DND-41 (cell line): ENCODE results near the gene C1QTNF6.
"Not testable (repeated sequence)": the region's sequence is repeated elsewhere in the genome, so short reads cannot be mapped to it uniquely, and the experiment has no call there.

Experiments
- ATAC-seq: fragments of 200-7000 bp; cut with Tn5 transposase; 3 replicates; pipeline ENCODE4 v1.9.1; 2021; ENCODE audit warnings: low read depth; ENCODE audit not compliant: insufficient read depth
- DNase-seq: peaks from one replicate; pipeline ENCODE4 v3.0.0-alpha.2; 2020
- H2AFZ ChIP-seq: 2 replicates; pipeline ENCODE4 v1.6.0; 2012; ENCODE audit warnings: low read depth, low read length
- H3K27ac ChIP-seq: 2 replicates; pipeline ENCODE4 v1.5.1; 2012; ENCODE audit warnings: low read length, inconsistent platforms
- H3K27me3 ChIP-seq: fragments of 200-600 bp; sonication (generic); 2 replicates; pipeline ENCODE4 v1.6.0; 2012; ENCODE audit warnings: low read length, mild to moderate bottlenecking, inconsistent platforms; ENCODE audit not compliant: insufficient read depth, poor library complexity
- H3K36me3 ChIP-seq: 2 replicates; pipeline ENCODE4 v1.5.1; 2012; ENCODE audit warnings: low read length, inconsistent platforms; ENCODE audit not compliant: insufficient read depth
- H3K4me1 ChIP-seq: 2 replicates; pipeline ENCODE4 v1.5.1; 2012; ENCODE audit warnings: mild to moderate bottlenecking, low read length; ENCODE audit not compliant: insufficient read depth
- H3K4me2 ChIP-seq: 2 replicates; pipeline ENCODE4 v1.6.0; 2012; ENCODE audit warnings: mild to moderate bottlenecking, moderate library complexity, low read length, inconsistent platforms; ENCODE audit not compliant: insufficient read depth
- H3K4me3 ChIP-seq, 2 experiments: fragments of 200-600 bp in 1 of 2; shearing (Covaris generic) in 1 of 2; 2 replicates each; pipeline ENCODE4 v1.5.1; 2012 to 2016; ENCODE audit warnings: inconsistent platforms in 2 of 2, low read length in 2 of 2, mild to moderate bottlenecking in 2 of 2, low read depth in 1 of 2, moderate library complexity in 1 of 2
- H3K79me2 ChIP-seq: 2 replicates; pipeline ENCODE4 v1.6.0; 2012; ENCODE audit warnings: low read length, inconsistent platforms; ENCODE audit not compliant: insufficient read depth
- H3K9ac ChIP-seq: 2 replicates; pipeline ENCODE4 v1.6.0; 2012; ENCODE audit warnings: low read depth, mild to moderate bottlenecking, inconsistent platforms, low read length, moderate library complexity
- H3K9me3 ChIP-seq: 2 replicates; pipeline ENCODE4 v1.5.1; 2012; ENCODE audit warnings: low read length, moderate library complexity, mild to moderate bottlenecking, inconsistent platforms; ENCODE audit not compliant: insufficient read depth, severe bottlenecking
- H4K20me1 ChIP-seq: 2 replicates; pipeline ENCODE4 v1.6.0; 2012; ENCODE audit warnings: low read length; ENCODE audit not compliant: insufficient read depth
- CTCF ChIP-seq: IDR thresholded peaks from 2 replicates; pipeline ENCODE4 v1.5.1; 2012; ENCODE audit warnings: borderline replicate concordance, low read length, moderate library complexity, mild to moderate bottlenecking; ENCODE audit not compliant: poor library complexity, severe bottlenecking; ENCODE audit errors: extremely low read depth
- EZH2 ChIP-seq: IDR thresholded peaks from 3 replicates; pipeline ENCODE4 v1.6.1; 2012; ENCODE audit warnings: borderline replicate concordance, low read depth, mild to moderate bottlenecking, moderate library complexity, low read length, inconsistent platforms; ENCODE audit not compliant: severe bottlenecking

Gene C1QTNF6

GRCh38 chr22:37172266-37173245 is 15.5 kb downstream of the C1QTNF6 start:
- Histone ChIP-seq H3K4me1 (no peaks in the 10 kb centered on the region), H3K27ac (no peak overlapping the region), H3K36me3 (no peaks in the 10 kb centered on the region), H4K20me1 (no peaks in the 10 kb centered on the region), H3K4me3 (no peak overlapping the region), H3K9ac (no peak overlapping the region), H3K79me2 (no peaks in the 10 kb centered on the region), H3K4me2 (no peak overlapping the region), H3K27me3 (peaks cover 14% of the 10 kb centered on the region), H2AFZ (no peak overlapping the region), H3K9me3 (no peaks in the 10 kb centered on the region)
- no peak for ATAC-seq
- no peak for DNase-seq
- TF ChIP-seq EZH2 (no peak), CTCF (no peak)

- peaks cover 5% of the 10 kb centered on the region for H3K4me1 ChIP-seq
- ATAC-seq (no peak), DNase-seq (no peak)
- H3K27ac ChIP-seq, result no peak overlapping the region
- H3K4me2 ChIP-seq, result no peak overlapping the region
- TF ChIP-seq CTCF (no peak), EZH2 (no peak)
- H2AFZ ChIP-seq, result no peak overlapping the region
- no peak overlapping the region for H3K4me3 ChIP-seq
- no peak overlapping the region for H3K9ac ChIP-seq
- H3K36me3 ChIP-seq, result no peaks in the 10 kb centered on the region
- no peaks in the 10 kb centered on the region for H3K79me2 ChIP-seq
- no peaks in the 10 kb centered on the region for H4K20me1 ChIP-seq
- peaks cover 10% of the 10 kb centered on the region for H3K27me3 ChIP-seq
- no peaks in the 10 kb centered on the region for H3K9me3 ChIP-seq
Measured at GRCh38 chr22:37171662-37172061, 16.4 kb downstream of the C1QTNF6 start.

GRCh38 chr22:37170689-37171405 is 17.2 kb downstream of the C1QTNF6 start:
- not testable (repeated sequence) for H3K36me3 ChIP-seq, DNase-seq, H3K4me3 ChIP-seq, H3K9ac ChIP-seq, H2AFZ ChIP-seq, H3K27ac ChIP-seq, H4K20me1 ChIP-seq, H3K9me3 ChIP-seq, H3K4me1 ChIP-seq, ATAC-seq, H3K79me2 ChIP-seq, H3K4me2 ChIP-seq
- H3K27me3 ChIP-seq, result peaks cover 10% of the 10 kb centered on the region
